IPS DF 6.9 (cell line): ENCODE results near the gene CDH5.
"Not testable (repeated sequence)": the region's sequence is repeated elsewhere in the genome, so short reads cannot be mapped to it uniquely, and the experiment has no call there.

Source experiments
- DNase-seq: peaks from one replicate; pipeline ENCODE4 v3.0.0-alpha.2; 2013; ENCODE audit warnings: low read depth, low spot score
- H3K27ac ChIP-seq: one replicate; pipeline ENCODE4 v1.5.1; 2013; ENCODE audit warnings: low read length, control low read depth
- H3K27me3 ChIP-seq: 2 replicates; pipeline ENCODE4 v1.6.1; 2013; ENCODE audit warnings: mild to moderate bottlenecking, low read length; ENCODE audit not compliant: control insufficient read depth, insufficient read depth
- H3K36me3 ChIP-seq: 2 replicates; pipeline ENCODE4 v1.6.1; 2013; ENCODE audit warnings: low read length; ENCODE audit not compliant: control insufficient read depth, insufficient read depth
- H3K4me1 ChIP-seq: 2 replicates; pipeline ENCODE4 v1.6.1; 2013; ENCODE audit warnings: low read length; ENCODE audit not compliant: control insufficient read depth, insufficient read depth
- H3K4me3 ChIP-seq: 2 replicates; pipeline ENCODE4 v1.5.1; 2013; ENCODE audit warnings: mild to moderate bottlenecking, low read length
- H3K9me3 ChIP-seq: 2 replicates; pipeline ENCODE4 v1.6.1; 2013; ENCODE audit warnings: low read length, inconsistent platforms; ENCODE audit not compliant: control insufficient read depth, insufficient read depth
- WGBS: extraction: QIAGEN DNeasy Blood & Tissue Kit; methylation state at CpG from one replicate; pipeline ENCODE4 v1.1.7; 2013; ENCODE audit warnings: mixed read lengths, missing lambda C conversion rate; ENCODE audit not compliant: insufficient read length, insufficient coverage; 5-methylcytosine and 5-hydroxymethylcytosine counted together

Gene CDH5

GRCh38 chr16:66366433-66367299 lies at the start of gene CDH5:
CDH5 (plus strand) TSS chr16:66366691; CDS start chr16:66379338, 12,647 bp downstream.
- Histone ChIP-seq H3K36me3 (no peaks in the 10 kb centered on the region), H3K4me3 (no peak within 1 kb of the TSS), H3K4me1 (peaks cover 7% of the 10 kb centered on the region), H3K27ac (no peak within 1 kb of the TSS), H3K9me3 (no peaks in the 10 kb centered on the region), H3K27me3 (no peaks in the 10 kb centered on the region)
- no peak for DNase-seq
- no CpG with 5 or more reads among the region's 25 CpGs for WGBS

GRCh38 chr16:66318505-66318904 lies 48.0 kb upstream of the CDH5 start:
- no peaks in the 10 kb centered on the region; the same call in 1 of the 2 replicates for H3K27me3 ChIP-seq
- no peaks in the 10 kb centered on the region for H3K4me1 ChIP-seq
- no peaks in the 10 kb centered on the region for H3K9me3 ChIP-seq
- no peaks in the 10 kb centered on the region for H3K36me3 ChIP-seq
- WGBS, result no CpG with 5 or more reads among the region's 1 CpG
- no peak overlapping the region for H3K27ac ChIP-seq
- H3K4me3 ChIP-seq, result no peak overlapping the region
- DNase-seq, result no peak

- H3K36me3 ChIP-seq, result no peaks in the 10 kb centered on the region
- peaks cover 1% of the 10 kb centered on the region; the same call in 1 of the 2 replicates for H3K4me1 ChIP-seq
- H3K9me3 ChIP-seq, result no peaks in the 10 kb centered on the region
- H3K4me3 ChIP-seq, result no peak overlapping the region
- H3K27ac ChIP-seq, result no peak overlapping the region
- H3K27me3 ChIP-seq, result no peaks in the 10 kb centered on the region; the same call in 1 of the 2 replicates
- DNase-seq, result no peak
These were observed 45.7 kb upstream of the CDH5 start for GRCh38 chr16:66320774-66321173.

GRCh38 chr16:66322174-66322573 lies 44.3 kb upstream of the CDH5 start:
- WGBS, result no CpG with 5 or more reads among the region's 4 CpGs
- H3K27me3 ChIP-seq, result no peaks in the 10 kb centered on the region; the same call in 1 of the 2 replicates
- no peak overlapping the region for H3K27ac ChIP-seq
- no peaks in the 10 kb centered on the region for H3K36me3 ChIP-seq
- H3K4me3 ChIP-seq, result no peak overlapping the region
- H3K4me1 ChIP-seq, result peaks cover 1% of the 10 kb centered on the region; the same call in 1 of the 2 replicates
- no peaks in the 10 kb centered on the region for H3K9me3 ChIP-seq
- DNase-seq, result no peak

- Histone ChIP-seq H3K4me3 (no peak overlapping the region), H3K9me3 (no peaks in the 10 kb centered on the region), H3K4me1 (peaks cover 1% of the 10 kb centered on the region; the same call in 1 of the 2 replicates), H3K27me3 (no peaks in the 10 kb centered on the region; the same call in 1 of the 2 replicates), H3K27ac (no peak overlapping the region), H3K36me3 (no peaks in the 10 kb centered on the region)
- WGBS, result no CpG with 5 or more reads among the region's 11 CpGs
- DNase-seq, result no peak
These were observed 41.5 kb upstream of the CDH5 start for GRCh38 chr16:66324815-66325515.

GRCh38 chr16:66325717-66326376 lies 40.6 kb upstream of the CDH5 start:
- no CpG with 5 or more reads among the region's 8 CpGs for WGBS
- Histone ChIP-seq H3K4me3 (no peak overlapping the region), H3K36me3 (no peaks in the 10 kb centered on the region), H3K27me3 (no peaks in the 10 kb centered on the region; the same call in 1 of the 2 replicates), H3K4me1 (peaks cover 1% of the 10 kb centered on the region; the same call in 1 of the 2 replicates), H3K9me3 (no peaks in the 10 kb centered on the region), H3K27ac (no peak overlapping the region)
- DNase-seq, result no peak

GRCh38 chr16:66326991-66327513 lies 39.4 kb upstream of the CDH5 start:
- H3K27me3 ChIP-seq, result no peaks in the 10 kb centered on the region
- no peak overlapping the region for H3K4me3 ChIP-seq
- no peaks in the 10 kb centered on the region for H3K9me3 ChIP-seq
- WGBS, result no CpG with 5 or more reads among the region's 17 CpGs
- peaks cover 1% of the 10 kb centered on the region; the same call in 1 of the 2 replicates for H3K4me1 ChIP-seq
- no peak for DNase-seq
- no peak overlapping the region for H3K27ac ChIP-seq
- H3K36me3 ChIP-seq, result no peaks in the 10 kb centered on the region

GRCh38 chr16:66328282-66328681 lies 38.2 kb upstream of the CDH5 start:
- DNase-seq, result no peak
- H3K27me3 ChIP-seq, result no peaks in the 10 kb centered on the region
- peaks cover 1% of the 10 kb centered on the region; the same call in 1 of the 2 replicates for H3K4me1 ChIP-seq
- no peaks in the 10 kb centered on the region for H3K9me3 ChIP-seq
- no CpG with 5 or more reads among the region's 11 CpGs for WGBS
- H3K4me3 ChIP-seq, result no peak overlapping the region
- no peaks in the 10 kb centered on the region for H3K36me3 ChIP-seq
- no peak overlapping the region for H3K27ac ChIP-seq

- H3K4me3 ChIP-seq, H3K9me3 ChIP-seq, DNase-seq, H3K36me3 ChIP-seq, H3K27ac ChIP-seq, H3K4me1 ChIP-seq, H3K27me3 ChIP-seq: not testable (repeated sequence)
- no CpG with 5 or more reads among the region's 2 CpGs for WGBS
These were observed 35.0 kb upstream of the CDH5 start for GRCh38 chr16:66331464-66331863.
